ENCODE measurements around the gene SRSF2. TPM values are rescaled to one million over a fixed set of nuclear protein-coding genes. Genes with fewer than 3 reads are reported as not detected.
"Not testable (repeated sequence)": the region's sequence is repeated elsewhere in the genome, so short reads cannot be mapped to it uniquely, and the experiment has no call there.

SRSF2 gene
- total and polyA plus RNA-seq, 3 donors from 2014 or later: 196 to 461 (median 365) TPM

- Histone ChIP-seq H3K36me3 (ENCODE audit: low read depth, missing control alignments) (no peaks in the 10 kb centered on the region), H3K4me3 (no peak overlapping the region), H3K27me3 (no peaks in the 10 kb centered on the region), H3K9me3 (no peaks in the 10 kb centered on the region), H3K27ac (no peak overlapping the region), H3K4me1 (no peaks in the 10 kb centered on the region)
- intact Hi-C loops (cut with DNase I; ENCODE audit: low total_unique reads): no loop called here
- TF ChIP-seq CTCF (IDR thresholded peaks at IDR 0.05) (no peak), POLR2A (IDR thresholded peaks at IDR 0.05) (no peak)
- WGBS, 2 donors: 80 to 84% methylated on average over 9 of the region's 9 CpGs
- DNase-seq: no peak
Observed at GRCh38 chr17:76747716-76748363, 10.7 kb upstream of the SRSF2 start.

GRCh38 chr17:76745785-76746184, 8.7 kb upstream of the SRSF2 start:
- H3K27ac ChIP-seq; H3K9me3 ChIP-seq; H3K4me1 ChIP-seq; H3K4me3 ChIP-seq; H3K27me3 ChIP-seq; H3K36me3 ChIP-seq (ENCODE audit: low read depth, missing control alignments); DNase-seq; intact Hi-C loops (cut with DNase I; ENCODE audit: low total_unique reads): not testable (repeated sequence)
- WGBS, 2 donors: 96 to 97% methylated on average over 6 of the region's 6 CpGs

DNA sequence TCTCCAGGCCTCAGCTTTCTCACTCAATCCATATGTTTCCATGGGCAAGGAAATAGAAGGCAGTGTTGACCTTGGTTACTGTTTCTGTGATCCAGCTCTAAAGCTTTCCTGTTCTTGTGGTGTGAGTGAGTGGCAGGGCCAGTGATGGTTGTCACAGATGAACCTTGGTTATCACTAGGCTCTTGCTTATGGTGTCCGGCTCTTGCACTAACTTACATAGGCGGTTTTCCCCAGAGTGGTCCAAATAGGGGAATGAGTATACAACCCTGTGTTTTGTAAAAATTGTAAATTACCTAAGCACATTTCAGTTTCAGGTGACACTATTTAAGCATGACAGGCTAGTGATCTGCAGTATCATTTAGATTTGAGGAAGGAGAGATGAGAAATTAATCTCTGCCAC, 7.6 kb upstream of the SRSF2 start:
- TF ChIP-seq CTCF (IDR thresholded peaks at IDR 0.05): no peak
- no peak for TF ChIP-seq POLR2A (IDR thresholded peaks at IDR 0.05)
- no peaks in the 10 kb centered on the region for H3K36me3 ChIP-seq (ENCODE audit: low read depth, missing control alignments)
- WGBS, 2 donors: 98 to 100% methylated on average over 2 of the region's 2 CpGs
- H3K27me3 ChIP-seq: no peaks in the 10 kb centered on the region
- intact Hi-C loops (cut with DNase I; ENCODE audit: low total_unique reads): no loop called here
- no peak for DNase-seq
- H3K4me3 ChIP-seq: no peak overlapping the region
- H3K9me3 ChIP-seq: no peaks in the 10 kb centered on the region
- H3K4me1 ChIP-seq: no peaks in the 10 kb centered on the region
- H3K27ac ChIP-seq: no peak overlapping the region

GRCh38 chr17:76742958-76743357, 5.8 kb upstream of the SRSF2 start:
- intact Hi-C loops (cut with DNase I; ENCODE audit: low total_unique reads): no loop called here
- no peak for DNase-seq
- Histone ChIP-seq H3K9me3 (no peaks in the 10 kb centered on the region), H3K4me1 (peaks cover 8% of the 10 kb centered on the region), H3K27ac (no peak overlapping the region), H3K27me3 (no peaks in the 10 kb centered on the region), H3K36me3 (ENCODE audit: low read depth, missing control alignments) (no peaks in the 10 kb centered on the region), H3K4me3 (no peak overlapping the region)
- no peak for TF ChIP-seq POLR2A (IDR thresholded peaks at IDR 0.05)
- TF ChIP-seq CTCF (IDR thresholded peaks at IDR 0.05): no peak

DNA sequence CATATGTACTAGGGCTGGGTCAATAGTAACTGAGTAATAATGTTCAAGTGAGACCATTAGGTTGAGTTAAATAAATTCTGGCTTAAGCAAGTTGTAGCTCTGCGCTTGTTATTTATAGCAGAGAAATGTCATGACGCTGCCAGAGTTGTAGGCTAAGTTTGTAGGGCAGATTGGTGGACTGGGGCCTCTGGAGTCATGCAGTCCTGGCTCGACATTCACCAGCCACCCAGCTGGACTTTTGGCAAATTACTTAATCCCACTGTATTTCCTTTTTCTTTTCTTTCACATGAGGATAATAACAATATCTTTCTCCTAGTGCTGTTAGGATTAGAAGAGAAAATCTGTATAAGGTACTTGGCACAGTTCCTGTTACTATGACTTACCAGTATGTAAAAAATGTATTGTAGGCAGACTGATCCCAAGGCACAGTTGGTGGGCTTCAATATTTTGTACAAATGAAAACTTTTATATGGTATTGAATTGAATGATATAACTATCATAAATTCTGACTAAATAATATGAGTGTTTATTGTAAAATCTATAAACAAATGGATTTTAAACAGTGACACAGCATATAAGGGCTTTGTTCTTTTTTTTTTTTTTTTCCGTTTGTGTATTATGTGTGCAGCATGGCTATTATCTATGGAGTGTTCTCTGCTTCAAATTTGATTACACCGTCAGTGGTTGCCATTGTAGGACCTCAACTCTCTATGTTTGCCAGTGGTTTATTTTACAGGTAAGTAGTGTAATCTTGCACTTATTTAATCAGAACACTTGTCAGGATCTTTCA, 3.4 kb upstream of the SRSF2 start:
- no peaks in the 10 kb centered on the region for H3K27me3 ChIP-seq
- DNase-seq: no peak
- intact Hi-C loops (cut with DNase I; ENCODE audit: low total_unique reads): no loop called here
- H3K4me3 ChIP-seq: no peak overlapping the region
- H3K9me3 ChIP-seq: no peaks in the 10 kb centered on the region
- TF ChIP-seq CTCF (IDR thresholded peaks at IDR 0.05): no peak
- no peak for TF ChIP-seq POLR2A (IDR thresholded peaks at IDR 0.05)
- no peak overlapping the region for H3K27ac ChIP-seq
- H3K36me3 ChIP-seq (ENCODE audit: low read depth, missing control alignments): no peaks in the 10 kb centered on the region
- 62 to 72% methylated on average over 5 of the region's 5 CpGs for WGBS, 2 donors
- peaks cover 8% of the 10 kb centered on the region for H3K4me1 ChIP-seq

- DNase-seq; H3K4me3 ChIP-seq; H3K36me3 ChIP-seq (ENCODE audit: low read depth, missing control alignments); H3K9me3 ChIP-seq; H3K27me3 ChIP-seq; H3K27ac ChIP-seq; intact Hi-C loops (cut with DNase I; ENCODE audit: low total_unique reads): not testable (repeated sequence)
- H3K4me1 ChIP-seq: peaks cover 13% of the 10 kb centered on the region
- WGBS, 2 donors: 62 to 66% methylated on average over 17 of the region's 17 CpGs
Observed at GRCh38 chr17:76739568-76740115, 2.5 kb upstream of the SRSF2 start.

All from testis (tissue), 3 donors.